Thymus (tissue), 11 donors: ENCODE measurements around the gene CES2. TPM values are rescaled to one million over a fixed set of nuclear protein-coding genes. Genes with fewer than 3 reads are reported as not detected.

ENCODE experiments used
- DNase-seq, 9 donors: peaks; one replicate each; pipeline ENCODE4 v3.0.0-alpha.2; 2013; ENCODE audit warnings: low spot score in 9 of 9, low read depth in 6 of 9, missing footprints in 1 of 9
- H3K27ac ChIP-seq, 2 donors: one replicate each; pipeline ENCODE4 v1.5.1; 2013; ENCODE audit warnings: control low read depth in 1 of 2, low read depth in 1 of 2, low read length in 1 of 2, mild to moderate bottlenecking in 1 of 2, moderate library complexity in 1 of 2
- H3K27me3 ChIP-seq, 2 donors: one replicate each; pipeline ENCODE4 v1.5.1; 2013; ENCODE audit warnings: low read length in 1 of 2; ENCODE audit not compliant: control insufficient read depth in 2 of 2, insufficient read depth in 1 of 2
- H3K36me3 ChIP-seq, 2 donors: one replicate each; pipeline ENCODE4 v1.5.1; 2013; ENCODE audit warnings: low read length in 1 of 2, mild to moderate bottlenecking in 1 of 2, moderate library complexity in 1 of 2; ENCODE audit not compliant: control insufficient read depth in 2 of 2, insufficient read depth in 2 of 2
- H3K4me1 ChIP-seq, 2 donors: one replicate each; pipeline ENCODE4 v1.5.1; 2013; ENCODE audit warnings: low read length in 2 of 2; ENCODE audit not compliant: control insufficient read depth in 2 of 2, insufficient read depth in 2 of 2
- H3K4me3 ChIP-seq, 2 donors: one replicate each; pipeline ENCODE4 v1.5.1; 2013; ENCODE audit warnings: low read length in 2 of 2, control low read depth in 1 of 2, mild to moderate bottlenecking in 1 of 2
- H3K9me3 ChIP-seq, 2 donors: one replicate each; pipeline ENCODE4 v1.5.1; 2013; ENCODE audit warnings: low read length in 1 of 2, mild to moderate bottlenecking in 1 of 2; ENCODE audit not compliant: control insufficient read depth in 2 of 2, insufficient read depth in 1 of 2
- WGBS: extraction: QIAGEN DNeasy Blood & Tissue Kit; methylation state at CpG from one replicate; pipeline ENCODE4 v1.1.7; 2013; 5-methylcytosine and 5-hydroxymethylcytosine counted together
- polyA plus RNA-seq: library from polyadenylated mRNA; stranded (reverse); fragments of 200-250 nt; gene quantifications from one replicate; pipeline ENCODE4 v1.2.3, GENCODE V29; 2013
- total RNA-seq: library from RNA; stranded (reverse); fragments of 120-200 nt; gene quantifications from one replicate; pipeline ENCODE4 v1.2.4, GENCODE V29; 2013
- donor health status: healthy.

Gene CES2
- total and polyA plus RNA-seq, 2 donors = 15.8 to 16.7 TPM

DNA sequence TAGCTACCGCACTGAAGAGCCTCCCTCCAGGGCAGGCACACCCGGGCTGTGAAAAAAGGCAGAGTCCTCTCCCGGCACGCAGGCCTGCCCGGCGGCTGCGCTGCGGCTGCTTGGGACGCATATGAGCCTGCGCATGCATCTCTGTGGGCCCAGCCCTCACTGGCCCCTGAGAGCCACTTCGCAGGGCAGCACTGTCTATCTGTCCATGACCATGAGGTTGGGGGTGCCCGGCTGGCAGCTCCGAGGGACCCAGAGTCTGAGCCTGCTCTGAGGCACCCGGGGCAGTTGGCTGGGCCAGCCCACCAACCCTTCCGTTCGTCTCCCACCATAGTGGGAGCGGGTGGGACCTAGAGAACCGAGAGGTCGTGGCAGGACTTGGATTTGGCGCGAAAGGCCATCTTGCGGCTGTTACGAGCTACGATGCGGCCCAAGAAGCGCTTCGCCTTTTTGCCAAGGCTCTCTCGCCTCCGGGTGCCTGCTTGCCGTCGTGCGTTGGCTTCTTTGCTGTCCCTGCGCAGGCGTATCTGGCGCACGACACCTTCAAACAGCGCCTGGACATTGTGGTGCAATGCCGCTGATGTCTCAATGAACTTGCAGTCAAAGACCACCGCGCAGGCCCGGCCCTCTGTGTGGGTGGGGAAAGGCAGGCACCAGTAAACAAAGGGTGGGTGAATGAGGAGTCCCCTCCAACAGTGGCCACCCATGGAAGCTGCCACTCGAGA is 13.4 kb upstream of the CES2 start:
- no peak overlapping the region for H3K4me3 ChIP-seq
- H3K36me3 ChIP-seq = no peaks in the 10 kb centered on the region
- peaks cover 0 to 1% of the 10 kb centered on the region in 2 donors for H3K9me3 ChIP-seq
- H3K27me3 ChIP-seq = peaks cover 42 to 91% of the 10 kb centered on the region in 2 donors
- 80% methylated on average over 42 of the region's 42 CpGs for WGBS
- H3K27ac ChIP-seq = no peak overlapping the region
- peaks cover 4 to 5% of the 10 kb centered on the region in 2 donors for H3K4me1 ChIP-seq
- DNase-seq = no peak

DNA sequence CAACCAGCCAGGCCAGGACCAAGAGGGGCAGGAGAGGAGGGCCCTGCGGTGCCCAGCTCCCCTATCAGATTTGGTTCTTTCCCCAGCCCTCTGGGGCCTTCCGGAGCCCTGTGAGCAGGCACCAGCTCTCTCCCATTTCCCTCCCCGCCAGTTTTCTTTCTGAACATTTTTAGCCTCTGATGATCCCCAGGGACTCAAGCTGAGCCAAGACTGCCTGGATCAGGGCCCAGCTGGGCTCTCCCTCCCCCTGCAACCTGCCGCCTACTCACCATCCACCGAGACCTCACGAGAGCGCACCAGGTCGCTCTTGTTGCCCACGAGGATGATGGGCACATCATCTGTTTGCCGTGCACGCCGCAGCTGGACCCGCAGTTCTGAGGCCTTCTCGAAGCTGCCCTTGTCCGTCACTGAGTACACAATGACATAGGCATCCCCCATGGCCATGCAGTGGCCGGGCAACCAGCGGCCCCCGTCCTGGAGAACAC is 12.0 kb upstream of the CES2 start:
- Histone ChIP-seq H3K4me1 (peaks cover 4 to 5% of the 10 kb centered on the region in 2 donors), H3K4me3 (no peak overlapping the region), H3K36me3 (no peaks in the 10 kb centered on the region), H3K27ac (no peak overlapping the region), H3K27me3 (peaks cover 47 to 94% of the 10 kb centered on the region in 2 donors), H3K9me3 (peaks cover 0 to 1% of the 10 kb centered on the region in 2 donors)
- 92% methylated on average over 18 of the region's 18 CpGs for WGBS
- DNase-seq = no peak

DNA sequence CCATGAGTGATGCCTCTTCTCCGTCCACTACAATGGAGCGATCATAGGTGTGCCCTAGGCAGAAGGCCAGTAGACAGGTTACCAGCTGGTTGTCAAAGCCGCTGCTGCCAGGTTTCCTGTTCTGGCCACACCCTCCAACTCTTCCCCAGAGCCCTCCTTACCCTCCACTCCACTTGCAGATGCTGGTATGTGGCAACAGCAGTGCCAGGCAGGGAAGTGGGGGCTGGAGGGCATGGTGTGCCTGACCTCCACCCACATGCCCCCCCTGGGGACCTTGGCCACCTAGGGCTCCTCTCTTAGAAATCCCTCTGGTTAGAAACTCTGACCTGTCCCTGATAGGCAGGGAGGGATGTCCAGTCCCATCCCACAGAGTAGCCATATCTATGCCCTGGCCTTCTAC is 11.4 kb upstream of the CES2 start:
- Histone ChIP-seq H3K4me3 (no peak overlapping the region), H3K9me3 (peaks cover 0 to 1% of the 10 kb centered on the region in 2 donors), H3K36me3 (no peaks in the 10 kb centered on the region), H3K27me3 (peaks cover 47 to 89% of the 10 kb centered on the region in 2 donors), H3K27ac (no peak overlapping the region), H3K4me1 (peaks cover 4 to 5% of the 10 kb centered on the region in 2 donors)
- 66% methylated on average over 3 of the region's 3 CpGs for WGBS
- no peak for DNase-seq

DNA sequence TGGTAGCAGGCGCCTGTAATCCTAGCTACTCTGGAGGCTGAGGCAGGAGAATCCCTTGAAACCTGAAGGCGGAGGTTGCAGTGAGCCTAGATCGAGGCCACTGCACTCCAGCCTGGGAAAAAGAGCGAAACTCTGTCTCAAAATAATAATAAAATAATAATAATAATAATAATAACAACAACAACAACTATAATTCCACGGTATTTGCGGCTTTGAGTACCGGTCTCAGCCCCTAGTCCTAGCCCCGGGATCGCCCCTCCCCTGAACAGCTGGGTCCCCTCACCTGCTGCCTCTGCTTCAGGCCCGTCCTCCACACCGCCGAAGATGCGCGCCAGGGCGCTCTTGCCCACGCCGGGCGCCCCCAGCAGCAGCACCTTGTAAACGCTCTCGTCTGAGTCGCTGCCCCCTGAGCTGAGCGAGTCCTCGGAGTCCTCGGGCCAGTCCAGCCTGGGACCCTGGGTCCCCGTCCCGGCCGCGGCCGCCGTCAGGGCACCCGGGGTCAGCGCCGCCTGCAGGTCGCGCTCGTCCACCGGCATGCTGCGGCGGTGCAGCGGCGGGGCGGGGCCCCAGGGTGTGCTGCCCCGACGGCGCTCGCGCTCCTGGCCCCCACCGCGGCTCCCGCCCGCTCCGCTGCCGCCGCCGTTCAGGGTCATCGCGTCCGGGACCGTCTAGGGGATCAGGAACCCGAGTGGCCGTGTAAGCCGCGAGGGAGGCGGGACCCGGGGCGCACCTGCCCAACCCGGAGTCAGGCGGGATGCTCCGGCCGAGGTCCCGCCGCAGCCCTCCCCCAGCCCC is 10.6 kb upstream of the CES2 start:
- Histone ChIP-seq H3K9me3 (peaks cover 0 to 1% of the 10 kb centered on the region in 2 donors), H3K36me3 (no peaks in the 10 kb centered on the region), H3K27ac (no peak overlapping the region), H3K4me1 (peaks cover 4 to 5% of the 10 kb centered on the region in 2 donors), H3K4me3 (peak overlapping the region in 1 of 2 donors; percentile 10), H3K27me3 (peaks cover 47 to 82% of the 10 kb centered on the region in 2 donors)
- WGBS = 10% methylated on average over 72 of the region's 72 CpGs
- DNase-seq = no peak

DNA sequence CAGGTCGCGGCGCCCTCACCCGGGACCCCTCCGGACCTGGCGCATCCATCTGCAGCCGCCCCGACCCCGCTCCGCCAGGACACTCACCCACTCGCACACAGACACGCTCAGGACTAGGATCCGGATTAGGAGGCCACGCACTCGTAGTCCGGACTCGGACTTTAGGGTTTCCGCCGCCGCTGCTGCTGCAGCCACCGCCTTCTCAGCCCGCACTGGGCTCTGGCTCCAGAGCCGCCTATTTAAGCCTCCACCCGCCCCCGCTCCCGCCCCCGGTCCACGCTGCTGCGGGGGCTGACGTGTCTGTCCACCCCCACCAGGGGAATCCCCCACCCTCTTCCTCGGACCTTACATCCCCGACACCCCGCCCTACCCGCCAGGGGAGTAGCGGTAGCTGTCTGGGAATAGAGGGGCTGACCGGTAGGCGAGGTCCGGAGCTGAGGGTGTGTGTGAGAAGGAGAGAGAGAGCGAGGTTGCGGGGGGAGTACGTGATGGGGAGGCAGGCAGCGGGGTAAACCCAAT is 9.9 kb upstream of the CES2 start, which contains the start of gene RRAD:
Gene RRAD (minus strand): TSS at position 214 of the 519 bp plus-strand sequence. CDS start 356 bp downstream, outside the sequence.
- no peak for DNase-seq
- WGBS = 14% methylated on average over 42 of the region's 42 CpGs
- Histone ChIP-seq H3K27me3 (peaks cover 47 to 76% of the 10 kb centered on the region in 2 donors), H3K4me3 (peak within 1 kb of the TSS in 1 of 2 donors; percentile 10), H3K4me1 (peaks cover 4 to 5% of the 10 kb centered on the region in 2 donors), H3K36me3 (peaks cover 0 to under 1% of the 10 kb centered on the region in 2 donors), H3K27ac (no peak within 1 kb of the TSS), H3K9me3 (peaks cover 0 to 1% of the 10 kb centered on the region in 2 donors)

DNA sequence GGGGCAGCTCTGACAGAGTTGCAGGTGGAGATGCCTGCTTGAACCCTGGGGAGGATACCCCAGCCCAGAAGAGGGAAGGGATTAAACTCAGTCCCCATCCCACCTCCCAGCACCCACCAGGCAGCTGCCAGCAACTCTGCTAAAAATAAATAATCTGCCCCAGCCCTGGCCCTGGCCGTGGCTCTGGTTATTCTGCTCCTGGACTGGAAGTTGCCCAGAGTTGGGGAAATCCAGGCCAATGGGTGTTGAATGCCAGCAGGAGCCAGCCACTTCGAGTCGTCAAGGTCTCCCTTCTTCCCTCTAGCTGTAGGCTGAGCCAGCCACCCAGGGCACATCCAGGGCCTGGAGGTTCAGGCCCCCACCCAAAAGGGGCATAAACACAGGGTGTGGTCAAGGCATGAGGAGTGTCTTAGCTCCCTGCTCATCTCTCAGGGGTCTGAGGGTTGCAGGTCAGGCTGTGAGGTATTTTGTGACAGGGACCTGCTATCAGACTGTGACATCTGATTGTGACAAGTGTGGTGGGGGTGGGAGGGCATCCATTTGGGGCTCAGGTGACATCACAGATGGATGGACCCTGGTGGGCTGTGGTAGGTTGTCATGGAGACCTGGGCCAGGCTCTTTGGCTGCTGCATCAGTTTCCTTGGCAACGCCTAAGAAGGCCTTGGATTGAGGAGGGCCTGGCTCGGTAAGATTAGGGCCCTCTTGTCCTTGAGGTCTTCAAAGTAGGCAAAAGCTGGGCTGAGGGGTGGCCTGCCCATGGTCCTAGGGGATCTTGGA is 9.0 kb upstream of the CES2 start:
- peaks cover 4 to 5% of the 10 kb centered on the region in 2 donors for H3K4me1 ChIP-seq
- no peak overlapping the region for H3K27ac ChIP-seq
- no peak overlapping the region for H3K4me3 ChIP-seq
- 92% methylated on average over 5 of the region's 5 CpGs for WGBS
- DNase-seq = no peak
- H3K27me3 ChIP-seq = peaks cover 47 to 68% of the 10 kb centered on the region in 2 donors
- peaks cover 0 to 1% of the 10 kb centered on the region in 2 donors for H3K9me3 ChIP-seq
- peaks cover 0 to 3% of the 10 kb centered on the region in 2 donors for H3K36me3 ChIP-seq

DNA sequence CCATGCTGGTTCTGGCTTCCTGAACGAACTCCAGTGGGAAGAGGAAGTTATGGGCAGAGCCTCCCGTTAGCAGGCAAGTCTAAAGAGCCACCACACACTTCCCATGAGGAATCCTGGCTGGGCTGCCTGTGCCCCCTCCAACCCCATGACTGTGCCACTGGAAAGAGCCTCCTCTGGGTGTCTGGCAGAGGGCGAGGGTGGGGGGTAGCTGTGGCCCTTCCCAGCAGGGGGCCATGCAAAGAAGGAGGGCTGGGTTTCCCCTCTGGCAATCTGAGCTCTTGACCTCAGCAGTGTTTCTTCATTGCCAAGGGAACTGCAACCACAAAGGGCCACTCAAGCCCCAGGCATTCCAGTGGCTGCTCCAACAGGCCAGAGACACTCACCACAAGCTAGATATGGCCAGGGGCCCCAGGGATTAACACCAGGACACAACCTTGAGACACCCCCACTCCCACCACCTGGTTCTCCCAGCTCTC is 8.3 kb upstream of the CES2 start:
- WGBS = 73% methylated on average over 3 of the region's 3 CpGs
- H3K27me3 ChIP-seq = peaks cover 47 to 62% of the 10 kb centered on the region in 2 donors
- peaks cover 0 to 1% of the 10 kb centered on the region in 2 donors for H3K9me3 ChIP-seq
- peaks cover 4 to 5% of the 10 kb centered on the region in 2 donors for H3K4me1 ChIP-seq
- no peak for DNase-seq
- no peak overlapping the region for H3K4me3 ChIP-seq
- H3K36me3 ChIP-seq = peaks cover 1 to 4% of the 10 kb centered on the region in 2 donors
- no peak overlapping the region for H3K27ac ChIP-seq

DNA sequence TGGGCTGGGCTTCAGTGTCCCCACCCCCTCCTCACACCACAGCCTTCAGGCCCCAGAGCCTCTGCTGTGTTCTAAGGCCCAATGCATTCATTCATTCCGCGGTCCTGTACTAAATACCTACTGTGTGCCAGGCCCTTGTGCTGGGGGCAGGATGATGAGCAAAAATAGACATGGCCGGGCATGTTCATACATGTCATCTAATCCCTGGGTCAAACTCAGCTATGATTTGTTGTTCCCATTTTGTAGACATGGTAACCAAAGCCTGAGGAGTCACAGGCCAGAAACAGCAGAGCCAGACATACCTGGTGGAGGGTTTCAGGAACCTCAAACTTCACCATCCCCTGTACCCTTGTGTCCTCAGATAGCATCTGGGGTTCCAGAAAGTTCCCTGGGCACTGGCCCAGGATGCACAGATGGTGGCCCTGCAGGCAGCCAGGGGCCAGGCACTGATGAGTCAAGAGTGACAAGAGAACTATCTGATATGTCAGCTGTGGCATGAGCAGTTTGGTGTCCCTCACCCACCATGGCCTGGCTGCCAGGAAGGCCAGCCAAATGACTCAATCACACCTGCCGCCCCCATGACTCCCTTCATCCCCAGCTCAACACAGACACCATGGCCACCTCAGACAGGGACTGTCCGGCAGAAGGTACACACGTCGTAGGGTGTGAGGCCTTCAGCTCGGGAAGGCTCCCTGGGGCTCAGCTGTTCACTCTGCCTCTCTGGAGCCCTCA is 7.2 kb upstream of the CES2 start:
- H3K36me3 ChIP-seq = peaks cover 7 to 9% of the 10 kb centered on the region in 2 donors
- H3K27ac ChIP-seq = no peak overlapping the region
- no peak overlapping the region for H3K4me3 ChIP-seq
- H3K27me3 ChIP-seq = peaks cover 40 to 51% of the 10 kb centered on the region in 2 donors
- no peak for DNase-seq
- WGBS = 96% methylated on average over 8 of the region's 8 CpGs
- peaks cover 0 to 1% of the 10 kb centered on the region in 2 donors for H3K9me3 ChIP-seq
- H3K4me1 ChIP-seq = peaks cover 6 to 9% of the 10 kb centered on the region in 2 donors
